Measurements from ENCODE around the gene UGT3A2.
"Not testable (repeated sequence)": the region's sequence is repeated elsewhere in the genome, so short reads cannot be mapped to it uniquely, and the experiment has no call there.

UGT3A2 gene

DNA sequence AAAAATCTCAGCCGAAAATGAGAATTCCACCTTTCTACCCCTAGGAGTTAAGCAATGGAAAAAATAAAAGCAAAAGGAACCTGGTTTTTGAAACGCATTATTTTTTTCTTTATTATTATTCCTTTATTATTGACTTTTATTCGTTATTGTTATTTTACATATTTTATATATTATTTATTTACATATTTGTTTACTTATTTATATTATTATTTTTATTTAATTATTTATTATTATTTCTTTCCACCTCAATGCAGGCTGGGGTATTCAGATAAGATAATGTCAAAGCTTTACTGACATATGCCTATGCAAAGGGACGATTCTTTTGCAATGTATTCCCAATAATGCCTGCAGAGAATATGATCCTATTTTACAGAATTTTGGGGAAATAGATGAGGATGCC, 16.7 kb downstream of the UGT3A2 start:
- DNase-seq, result no peak

GRCh38 chr5:36047384-36048160, 19.1 kb downstream of the UGT3A2 start:
- no peak for DNase-seq

- DNase-seq, result no peak
These were observed 20.8 kb downstream of the UGT3A2 start for GRCh38 chr5:36045895-36046294.

DNA sequence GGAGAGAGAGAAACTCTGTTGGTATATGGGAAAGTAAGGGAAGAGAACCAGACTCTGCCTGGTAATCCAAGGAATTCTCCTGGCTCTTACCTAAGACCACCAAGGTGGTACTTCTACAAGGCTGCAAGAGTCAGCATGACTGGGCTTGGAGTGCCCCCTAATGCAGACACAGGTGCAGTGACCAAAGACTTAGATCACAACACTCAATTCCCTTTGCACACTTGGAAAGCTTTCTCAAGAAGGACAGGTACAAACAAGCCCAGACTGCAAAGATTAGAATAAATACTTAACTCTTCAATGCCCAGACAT, 25.2 kb downstream of the UGT3A2 start:
- no peak for DNase-seq

DNA sequence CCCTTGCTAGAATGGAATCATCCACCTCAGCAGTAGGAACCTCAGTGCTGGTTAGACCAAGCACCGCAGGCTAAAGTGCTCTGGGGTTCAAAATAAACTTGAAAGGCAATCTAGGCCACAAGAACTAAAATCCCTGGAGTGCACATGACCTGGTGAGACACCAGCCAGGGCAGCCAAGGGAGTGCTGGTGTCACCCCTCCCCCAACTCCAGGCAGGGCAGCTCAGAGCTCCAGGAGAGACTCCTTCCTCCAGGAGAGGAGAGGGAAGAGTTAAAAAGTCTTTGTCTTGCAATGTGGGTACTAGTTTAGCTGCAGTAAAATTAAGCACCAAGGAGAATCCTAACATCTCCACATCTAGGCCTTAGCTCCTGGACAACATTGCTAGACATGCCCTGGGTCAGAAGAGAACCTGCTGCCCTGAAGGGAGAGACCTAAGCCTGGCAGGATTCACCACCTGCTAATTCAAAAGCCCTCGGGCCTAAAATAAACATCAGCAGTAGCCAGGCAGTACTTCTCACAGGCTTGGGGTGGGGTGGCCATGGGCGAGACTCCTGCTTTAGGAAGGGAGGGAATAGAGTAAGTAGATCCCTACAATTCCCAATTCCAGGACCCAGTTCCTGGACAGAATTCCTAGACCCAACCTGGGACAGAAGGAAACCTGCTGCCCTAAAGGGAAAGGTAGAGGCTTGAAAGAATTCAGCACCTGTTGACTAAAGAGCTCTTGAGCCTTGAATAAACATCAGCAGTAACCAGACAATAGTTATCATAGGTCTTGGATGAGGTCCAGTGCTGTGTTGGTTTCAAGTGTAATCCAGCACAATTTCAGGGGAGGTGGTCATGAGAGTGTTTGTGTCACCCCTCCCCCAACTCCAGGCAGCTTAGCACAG, 25.8 kb downstream of the UGT3A2 start:
- no peak for DNase-seq

DNA sequence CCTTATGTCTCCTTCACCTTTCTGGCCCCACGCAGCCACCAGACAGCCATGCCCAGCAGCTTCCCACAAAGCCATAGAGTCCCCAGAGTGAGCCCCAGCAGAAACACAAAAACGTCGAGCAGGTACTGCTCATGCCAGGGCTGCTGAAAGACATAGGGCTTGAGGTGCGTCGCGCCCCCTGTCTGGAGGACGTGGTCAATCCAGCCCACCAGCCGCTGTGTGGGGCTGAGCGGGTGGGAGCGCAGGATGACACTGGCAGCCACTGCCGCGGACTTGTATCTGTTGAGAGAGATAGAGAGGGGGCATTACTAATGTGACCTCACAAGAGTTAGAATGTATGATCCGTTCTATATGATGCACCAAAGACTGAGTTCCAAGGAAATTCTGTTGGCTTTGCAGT, 31.0 kb downstream of the UGT3A2 start:
- DNase-seq, result no peak

DNA sequence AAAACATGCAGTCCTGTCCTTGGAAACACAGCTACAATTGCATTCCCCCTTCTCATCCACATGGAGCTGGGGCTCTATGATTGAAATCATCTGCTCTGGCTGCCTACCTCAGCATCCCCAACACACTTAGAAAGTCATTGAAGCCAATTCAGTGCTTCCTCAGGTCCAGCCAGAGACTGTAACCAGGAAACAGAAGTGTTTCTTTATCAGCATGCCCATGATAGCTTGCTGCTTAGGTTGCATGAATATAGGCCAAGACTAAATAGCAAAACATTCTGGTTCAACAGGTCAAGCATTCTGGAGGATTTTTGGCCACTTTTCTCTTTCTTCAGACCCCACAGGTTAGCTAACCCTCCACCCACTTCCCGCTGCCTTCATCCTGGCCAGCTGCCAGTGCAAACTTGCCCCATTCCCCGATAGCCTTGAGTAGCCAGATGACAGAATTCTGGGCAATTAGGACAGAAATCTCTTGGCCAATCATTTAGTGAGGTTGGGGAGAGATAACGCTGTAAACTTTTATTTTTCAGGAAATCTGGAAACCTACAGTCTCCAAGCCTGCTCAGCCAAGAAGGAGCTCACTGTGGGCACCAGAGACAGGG, 32.0 kb downstream of the UGT3A2 start:
- DNase-seq, result not testable (repeated sequence)

DNA sequence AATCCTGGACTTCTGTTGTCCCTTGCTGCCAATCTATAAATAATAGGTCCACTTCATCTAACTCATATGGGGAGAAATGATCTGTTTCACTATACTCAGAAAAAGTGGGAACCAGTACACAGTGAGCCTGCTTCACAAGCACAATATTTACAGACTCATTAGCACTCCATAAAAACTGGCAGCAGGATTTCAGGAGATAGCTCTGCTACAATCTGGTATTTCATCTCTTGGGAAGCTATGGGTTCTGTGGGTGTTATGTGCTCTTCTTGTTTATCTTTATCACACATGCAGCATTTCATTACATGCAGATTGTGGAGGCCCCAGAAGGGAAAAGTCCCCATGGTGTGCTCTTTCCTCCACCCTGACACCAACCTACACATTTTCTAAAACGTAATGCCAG, 33.2 kb downstream of the UGT3A2 start:
- DNase-seq, result no peak

DNA sequence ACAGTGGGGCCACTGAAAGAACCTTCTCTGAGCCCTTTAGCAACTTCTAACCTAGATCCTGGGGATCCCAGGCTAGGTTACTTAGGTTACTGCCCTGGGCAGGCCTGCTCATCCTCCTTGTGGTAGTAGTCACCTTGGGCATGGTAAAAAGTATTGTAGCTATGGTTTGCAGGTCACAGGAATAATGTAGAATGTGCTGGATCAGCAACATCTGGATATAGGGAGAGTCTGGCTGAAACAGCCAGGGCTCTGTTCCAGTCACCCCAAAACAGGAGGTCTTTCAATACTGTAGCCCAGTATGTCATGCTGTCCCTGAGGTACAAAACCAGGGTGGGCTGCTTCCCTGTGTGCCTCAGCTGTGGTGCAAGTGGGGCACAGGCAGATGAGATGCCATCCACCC, 33.6 kb downstream of the UGT3A2 start:
- no peak for DNase-seq

- DNase-seq, result no peak
These were observed 35.5 kb downstream of the UGT3A2 start for GRCh38 chr5:36031223-36031622.

- DNase-seq, result no peak
These were observed 36.8 kb downstream of the UGT3A2 start for GRCh38 chr5:36029914-36030313.

- no peak for DNase-seq
These were observed 37.7 kb downstream of the UGT3A2 start for GRCh38 chr5:36028816-36029465.

DNA sequence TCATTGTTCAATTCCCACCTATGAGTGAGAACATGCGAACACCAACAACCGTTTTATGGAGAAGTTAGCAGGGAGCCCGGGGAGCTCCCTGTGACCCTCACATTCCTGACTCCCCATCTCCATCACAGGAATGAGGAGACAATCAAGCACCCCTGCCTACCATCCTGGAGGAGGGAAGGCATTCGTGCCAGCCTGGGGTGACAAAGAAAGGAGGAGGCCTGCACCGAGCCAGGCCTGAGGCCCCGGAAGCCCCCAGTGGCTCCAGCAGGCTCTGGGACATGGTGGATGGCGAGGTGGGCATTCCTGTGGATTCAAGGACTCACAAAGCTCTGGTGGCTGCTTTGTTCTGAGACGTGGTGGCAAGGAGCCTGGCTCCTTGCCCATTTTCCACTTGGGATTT, 39.0 kb downstream of the UGT3A2 start:
- no peak for DNase-seq

DNA sequence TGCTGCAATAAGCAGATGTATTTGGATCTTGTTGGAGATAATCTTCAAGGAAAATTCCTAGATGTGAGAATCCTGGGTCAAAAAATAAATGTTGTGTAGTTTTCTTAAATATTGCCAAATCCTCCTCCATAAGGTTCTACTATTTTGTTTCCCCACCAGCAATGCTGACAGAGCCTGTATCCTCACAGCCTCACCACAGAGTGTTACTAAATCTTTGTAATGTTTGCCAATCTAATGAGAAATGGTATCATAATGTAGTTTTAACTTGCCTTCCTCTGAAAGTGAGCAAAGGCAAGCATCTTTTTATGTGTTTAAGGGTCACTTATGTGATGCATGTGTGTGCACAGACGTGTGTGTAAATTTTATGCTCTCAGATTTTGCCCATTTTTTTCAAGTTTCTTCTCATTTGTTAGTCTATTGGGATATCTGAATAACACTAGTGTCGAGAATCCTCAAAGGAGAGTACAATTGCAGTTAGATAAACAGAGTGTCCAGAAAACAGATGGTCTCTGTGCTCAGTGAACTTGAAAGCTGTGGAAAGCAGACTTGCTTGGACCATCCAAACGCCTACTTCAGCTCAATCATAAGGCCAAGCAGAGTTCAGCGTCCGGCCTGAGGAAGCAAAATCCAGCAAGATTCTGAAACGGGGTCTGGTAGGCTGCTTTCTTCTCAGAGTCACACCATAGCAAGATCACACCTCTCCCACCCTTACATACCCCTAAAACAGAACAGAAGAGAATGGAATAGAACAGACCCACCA, 39.8 kb downstream of the UGT3A2 start:
- DNase-seq, result no peak

- not testable (repeated sequence) for DNase-seq
These were observed 44.4 kb downstream of the UGT3A2 start for GRCh38 chr5:36022246-36022645.

DNA sequence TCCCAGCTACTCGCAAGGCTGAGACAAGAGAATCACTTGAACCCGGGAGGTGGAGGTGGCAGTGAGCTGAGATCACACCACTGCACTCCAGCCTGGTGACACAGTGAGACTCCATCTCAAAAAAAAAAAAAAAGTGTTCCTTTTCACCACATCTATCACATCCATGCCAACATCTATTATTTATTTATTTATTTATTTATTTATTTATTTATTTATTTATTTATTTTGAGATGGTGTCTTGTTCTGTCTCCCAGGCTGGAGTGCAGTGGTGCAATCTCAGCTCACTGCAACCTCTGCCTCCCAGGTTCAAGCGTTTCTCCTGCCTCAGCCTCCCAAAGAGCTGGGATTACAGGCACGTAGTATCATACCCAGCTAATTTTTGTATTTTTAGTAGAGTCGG, 47.1 kb downstream of the UGT3A2 start:
- not testable (repeated sequence) for DNase-seq

DNA sequence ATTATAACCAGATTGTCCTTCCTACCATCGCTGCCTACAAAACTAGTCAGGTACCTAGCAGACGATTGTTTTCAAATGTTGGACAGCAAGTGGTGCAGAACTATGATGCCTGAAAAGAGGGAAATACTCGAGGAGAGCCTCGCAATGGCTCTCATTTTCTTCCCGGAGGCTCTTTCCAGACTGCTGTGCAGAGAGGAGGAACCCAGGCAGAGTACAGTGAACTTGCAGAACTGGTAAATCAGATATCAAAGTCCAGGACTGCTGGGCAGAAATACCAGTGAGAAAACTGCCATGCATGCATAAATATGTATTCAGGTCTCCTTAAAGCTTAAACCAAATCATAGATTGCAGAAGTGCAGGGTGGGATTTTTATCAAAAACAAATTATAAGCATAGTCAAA, 49.1 kb downstream of the UGT3A2 start:
- DNase-seq, result no peak

DNA sequence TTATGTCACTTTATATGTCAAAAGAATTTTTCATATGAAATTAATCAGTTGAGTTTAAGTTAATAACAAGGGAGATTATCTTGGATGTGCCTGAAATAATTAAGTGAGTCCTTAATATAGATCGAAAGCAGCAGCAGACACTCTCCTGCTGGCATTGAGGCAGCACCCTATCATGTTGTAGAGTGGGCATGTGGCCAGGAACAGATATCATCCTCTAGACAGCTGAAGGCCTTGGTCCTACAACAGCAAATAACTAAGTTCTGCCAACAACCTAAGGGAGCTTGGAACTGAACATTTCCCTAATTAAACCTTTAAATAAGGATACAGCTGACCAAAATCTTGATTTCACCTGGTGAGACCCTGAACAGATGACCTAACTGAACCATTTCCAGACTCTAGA, 49.7 kb downstream of the UGT3A2 start:
- no peak for DNase-seq

DNA sequence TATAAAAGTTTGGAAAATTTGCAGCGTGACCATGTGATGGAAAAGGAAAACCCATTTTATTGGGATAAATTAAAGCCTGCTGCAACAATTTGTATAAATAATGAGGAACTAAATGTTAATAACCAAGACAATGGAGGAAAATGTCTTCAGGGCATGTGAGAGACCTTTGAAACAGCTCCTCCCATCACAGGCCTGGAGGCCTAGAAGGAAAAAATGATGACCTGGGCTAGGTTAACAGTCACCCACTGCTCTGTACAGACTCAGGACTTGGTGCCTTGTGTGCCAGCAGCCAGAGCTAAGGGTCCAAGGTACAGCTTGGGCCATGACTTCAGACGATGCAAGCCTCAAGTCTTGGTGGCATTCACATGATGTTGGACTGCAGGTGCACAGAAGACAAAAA, 53.5 kb downstream of the UGT3A2 start:
- DNase-seq, result no peak

GRCh38 chr5:36009698-36010097, 57.0 kb downstream of the UGT3A2 start:
- no peak for DNase-seq

DNA sequence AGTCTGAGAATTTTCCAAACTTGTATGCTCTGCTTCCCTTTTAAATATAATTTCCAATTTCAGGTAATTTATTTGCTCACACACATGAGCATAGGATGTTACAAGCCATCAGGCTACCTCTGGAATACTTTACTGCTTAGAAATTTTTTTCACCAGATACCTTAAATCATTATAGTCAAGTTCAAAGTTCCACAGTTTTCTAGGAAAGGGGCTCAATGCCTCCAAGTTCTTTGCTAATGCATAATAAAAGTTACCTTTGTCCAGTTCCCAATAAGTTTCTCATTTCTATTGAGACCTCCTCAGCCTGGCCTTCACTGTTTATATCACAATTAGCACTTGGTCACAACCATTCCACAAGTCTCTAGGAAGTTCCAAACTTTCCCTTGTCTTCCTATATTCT, 59.3 kb downstream of the UGT3A2 start:
- no peak for DNase-seq

GRCh38 chr5:36006163-36006562, 60.5 kb downstream of the UGT3A2 start:
- no peak for DNase-seq

DNA sequence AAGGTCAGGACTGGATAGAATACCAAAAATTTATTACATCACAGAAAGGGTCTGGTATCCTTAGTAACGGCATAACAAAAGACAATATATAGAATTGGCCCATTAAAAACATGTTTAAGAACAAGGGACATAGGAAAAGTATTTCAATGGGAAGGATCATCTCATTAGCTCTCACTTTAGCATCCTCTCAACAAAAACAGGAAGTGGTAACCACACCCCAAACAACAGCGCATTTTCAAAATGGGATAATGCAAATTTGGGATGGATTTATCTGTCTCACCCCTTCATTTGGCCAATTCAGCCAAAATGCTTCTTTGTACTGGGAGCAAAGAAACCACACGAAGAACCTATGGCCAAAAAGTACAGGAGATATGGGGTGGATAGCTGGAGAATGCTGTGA, 65.7 kb downstream of the UGT3A2 start:
- no peak for DNase-seq

All from GDM1 (cell line).